Activated naive CD4-positive, alpha-beta T cell (primary cell): ENCODE results near the gene MFSD8.
"Not testable (repeated sequence)": the region's sequence is repeated elsewhere in the genome, so short reads cannot be mapped to it uniquely, and the experiment has no call there.

Experiments used
- DNase-seq, 4 experiments: peaks; one replicate each; lab custom pipeline; 2025; lab: John Stamatoyannopoulos, UW

Gene MFSD8

GRCh38 chr4:127965062-127965802 lies at the start of gene MFSD8, which contains the start of gene ABHD18:
TSS of gene MFSD8 (minus strand) at chr4:127965173. CDS start at chr4:127965133, 40 bp downstream.
TSS of gene ABHD18 (plus strand) at chr4:127965406. CDS start at chr4:127982956, 17,550 bp downstream.
- peak; percentile 93 to 97 (median 96) for DNase-seq

- no peak for DNase-seq
Measured at GRCh38 chr4:128009428-128009827, 44.5 kb upstream of the MFSD8 start.

- DNase-seq: no peak
Measured at GRCh38 chr4:128006592-128006991, 41.6 kb upstream of the MFSD8 start.

- DNase-seq: no peak
Measured at GRCh38 chr4:127997534-127998388, 32.8 kb upstream of the MFSD8 start.

GRCh38 chr4:127996521-127996920 lies 31.5 kb upstream of the MFSD8 start:
- not testable (repeated sequence) for DNase-seq

- no peak for DNase-seq
Measured at GRCh38 chr4:127995776-127996175, 30.8 kb upstream of the MFSD8 start.

GRCh38 chr4:127993151-127993550 lies 28.2 kb upstream of the MFSD8 start:
- no peak for DNase-seq

- no peak for DNase-seq
Measured at GRCh38 chr4:127988638-127989037, 23.7 kb upstream of the MFSD8 start.

- DNase-seq: no peak
Measured at GRCh38 chr4:127985989-127986388, 21.0 kb upstream of the MFSD8 start.

GRCh38 chr4:127982445-127982844 lies 17.5 kb upstream of the MFSD8 start:
- no peak for DNase-seq

- no peak for DNase-seq
Measured at GRCh38 chr4:127978930-127979329, 14.0 kb upstream of the MFSD8 start.

- DNase-seq: no peak
Measured at GRCh38 chr4:127975121-127975770, 10.3 kb upstream of the MFSD8 start.

GRCh38 chr4:127970925-127971324 lies 6.0 kb upstream of the MFSD8 start:
- DNase-seq: not testable (repeated sequence)

GRCh38 chr4:127968586-127968985 lies 3.6 kb upstream of the MFSD8 start:
- no peak for DNase-seq

- no peak for DNase-seq
Measured at GRCh38 chr4:127967141-127967775, 2.3 kb upstream of the MFSD8 start.

- peak; percentile 20 to 67 (median 45) for DNase-seq
Measured at GRCh38 chr4:127965803-127966175, 816 bp upstream of the MFSD8 start.

- not testable (repeated sequence) for DNase-seq
Measured at GRCh38 chr4:127964426-127965061, 429 bp downstream of the MFSD8 start.

- DNase-seq: not testable (repeated sequence)
Measured at GRCh38 chr4:127963633-127964398, 1.2 kb downstream of the MFSD8 start.

- DNase-seq: no peak
Measured at GRCh38 chr4:127959794-127960193, 5.2 kb downstream of the MFSD8 start.

- no peak for DNase-seq
Measured at GRCh38 chr4:127957105-127957504, 7.9 kb downstream of the MFSD8 start.

GRCh38 chr4:127936974-127937373 lies 28.0 kb downstream of the MFSD8 start:
- no peak for DNase-seq
